Stimulated activated CD8-positive, alpha-beta memory T cell treated with anti-CD3 and anti-CD28 coated beads, Interleukin-15, amount 100 ng/mL, for 4 hours (primary cell): ENCODE results near the gene KREMEN2.
"Not testable (repeated sequence)": the region's sequence is repeated elsewhere in the genome, so short reads cannot be mapped to it uniquely, and the experiment has no call there.

Source experiments
- DNase-seq, 2 donors: peaks; one replicate each; pipeline ENCODE4 v3.0.0-alpha.2; 2020; ENCODE audit warnings: low read depth in 2 of 2

KREMEN2 gene

DNA sequence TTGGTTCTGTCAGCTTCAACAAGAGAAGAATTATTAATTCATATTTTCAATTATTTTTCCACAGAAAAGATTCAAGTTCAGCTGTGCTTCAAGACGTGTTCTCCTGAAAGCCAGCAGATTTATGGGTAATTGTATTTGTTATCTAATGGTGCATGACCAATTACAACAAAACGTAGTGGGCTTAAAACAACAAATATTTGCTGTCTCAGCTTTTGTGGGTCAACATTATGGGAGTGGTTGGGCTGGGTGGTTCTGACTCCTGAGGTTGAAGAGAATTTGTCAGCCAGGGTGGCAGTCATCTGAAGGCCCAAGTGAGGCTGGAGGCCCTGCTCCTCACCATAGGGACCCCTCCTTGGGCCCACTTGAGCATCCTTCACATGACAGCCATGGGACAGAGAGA is 24.1 kb upstream of the KREMEN2 start:
- no peak for DNase-seq

DNA sequence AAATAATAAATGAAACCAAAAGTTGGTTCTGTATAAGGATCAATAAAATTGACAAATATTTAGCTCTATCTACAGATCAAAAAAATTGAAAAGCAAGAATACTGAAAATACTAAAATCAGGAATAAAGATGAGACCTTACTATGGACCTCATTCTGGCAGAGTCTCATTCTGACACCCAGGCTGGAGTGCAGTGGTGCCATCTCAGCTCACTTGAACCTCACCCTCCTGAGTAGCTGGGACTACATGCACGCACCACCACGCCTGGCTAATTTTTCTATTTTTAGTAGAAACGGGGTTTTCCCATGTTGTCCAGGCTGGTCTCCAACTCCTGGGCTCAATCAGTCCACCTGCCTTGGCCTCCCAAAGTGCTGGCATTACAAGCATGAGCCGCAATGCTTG is 22.0 kb upstream of the KREMEN2 start:
- DNase-seq, result no peak

DNA sequence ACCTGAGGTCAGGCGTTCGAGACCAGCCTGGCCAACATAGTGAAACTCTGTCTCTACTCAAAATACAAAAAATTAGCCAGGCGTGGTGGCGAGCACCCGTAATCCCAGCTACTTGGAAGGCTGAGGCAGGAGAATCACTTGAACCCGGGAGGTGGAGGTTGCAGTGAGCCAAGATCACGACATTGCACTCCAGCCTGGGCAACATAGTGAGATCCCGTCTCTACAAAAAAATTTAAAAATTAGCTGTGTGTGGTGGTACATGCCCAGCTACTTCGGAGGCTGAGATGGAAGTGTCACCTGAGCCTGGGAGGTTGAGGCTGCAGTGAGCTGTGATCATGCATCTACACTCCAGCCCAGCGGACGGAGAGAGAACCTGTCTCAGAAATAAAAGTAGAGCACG is 20.4 kb upstream of the KREMEN2 start:
- not testable (repeated sequence) for DNase-seq

DNA sequence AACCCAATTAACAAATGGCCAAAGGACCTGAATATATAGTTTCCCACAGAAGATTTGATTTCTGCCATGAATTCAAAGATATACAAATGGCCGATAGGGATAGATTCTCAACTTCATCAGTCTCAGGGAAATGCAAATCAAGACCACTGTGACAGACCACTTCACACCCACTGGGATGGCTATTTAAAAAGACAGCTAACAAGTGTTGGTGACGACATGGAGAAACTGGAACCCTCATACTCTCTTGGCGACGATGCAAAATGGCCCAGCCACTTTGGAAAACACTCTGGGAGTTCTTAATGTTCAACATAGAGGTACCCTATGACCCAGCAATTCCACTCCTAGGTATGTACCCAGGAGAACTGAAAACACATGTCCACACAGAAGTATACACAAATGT is 17.4 kb upstream of the KREMEN2 start:
- DNase-seq, result no peak

DNA sequence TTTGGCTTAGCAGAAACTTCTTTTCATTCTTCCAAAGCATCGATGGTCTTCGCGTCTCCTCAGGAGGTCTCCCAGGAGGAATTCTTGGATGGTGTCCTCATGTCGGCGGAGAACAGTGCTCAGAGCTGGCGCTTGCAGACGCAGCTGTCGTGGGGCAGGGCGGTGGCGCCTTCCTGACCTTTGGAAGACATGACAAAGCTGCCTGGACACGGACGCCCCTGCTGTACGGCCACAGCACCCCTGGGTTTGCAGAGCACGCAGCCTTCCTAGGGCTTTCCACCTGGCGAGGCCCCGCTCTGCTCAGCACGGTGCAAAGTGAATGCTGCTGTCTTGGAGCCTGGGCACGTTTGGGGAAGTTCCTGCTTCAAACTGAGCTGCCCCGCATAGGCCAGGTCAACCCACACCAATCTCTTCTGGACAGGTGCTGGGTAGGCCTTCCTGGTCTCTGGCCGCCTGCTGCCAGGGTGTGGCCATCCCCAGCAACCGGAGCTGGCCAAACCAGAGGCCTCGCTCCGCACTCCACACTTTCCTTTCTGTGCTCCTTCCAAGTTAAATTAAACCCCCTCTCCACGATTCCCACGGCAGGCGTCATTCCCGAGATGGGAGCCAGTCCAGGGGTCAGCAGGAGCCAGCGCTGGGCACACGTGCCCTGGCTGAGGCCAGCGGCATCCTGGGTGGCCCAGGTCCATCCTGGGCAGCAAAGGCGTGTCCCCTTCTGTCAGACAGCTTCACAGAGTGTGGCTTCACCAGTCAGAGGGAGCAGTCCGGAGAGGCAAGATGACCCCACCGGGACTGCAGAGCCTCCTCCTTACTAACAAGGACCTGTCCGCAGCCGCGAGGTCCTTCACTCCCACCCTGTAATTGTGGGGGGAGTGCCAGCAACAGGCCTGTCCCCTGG is 15.0 kb upstream of the KREMEN2 start:
- DNase-seq, result no peak

DNA sequence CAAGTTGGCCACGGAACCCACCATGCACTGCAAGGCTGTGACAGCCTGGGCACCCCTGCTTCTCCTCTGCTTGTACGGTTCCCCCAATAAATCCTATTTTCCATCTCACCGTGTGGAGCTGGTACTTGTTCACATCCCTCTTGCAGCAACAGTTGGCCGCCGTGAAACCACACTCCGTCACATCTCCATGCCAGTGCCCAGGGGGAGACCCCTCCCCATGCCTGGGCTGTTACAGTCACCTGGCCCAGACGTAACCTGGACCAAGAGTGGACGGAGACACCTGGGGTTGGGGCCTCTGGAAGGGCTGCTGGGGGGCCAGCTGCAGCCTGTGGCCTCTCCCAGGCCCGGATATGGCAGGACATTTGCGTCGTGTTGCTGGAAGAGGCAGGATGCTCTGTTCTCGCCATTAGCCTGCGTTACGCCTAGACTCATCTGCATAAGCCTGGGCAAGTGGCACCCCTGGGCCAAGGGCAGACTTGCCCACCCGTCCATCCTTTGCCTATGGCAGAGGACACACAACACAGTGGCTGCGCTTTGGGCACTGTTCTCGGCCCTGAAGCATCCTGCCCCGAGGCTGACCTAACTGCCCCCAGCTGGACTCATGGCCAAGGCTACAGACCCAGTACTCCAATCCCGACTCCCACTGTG is 14.2 kb upstream of the KREMEN2 start:
- no peak for DNase-seq

DNA sequence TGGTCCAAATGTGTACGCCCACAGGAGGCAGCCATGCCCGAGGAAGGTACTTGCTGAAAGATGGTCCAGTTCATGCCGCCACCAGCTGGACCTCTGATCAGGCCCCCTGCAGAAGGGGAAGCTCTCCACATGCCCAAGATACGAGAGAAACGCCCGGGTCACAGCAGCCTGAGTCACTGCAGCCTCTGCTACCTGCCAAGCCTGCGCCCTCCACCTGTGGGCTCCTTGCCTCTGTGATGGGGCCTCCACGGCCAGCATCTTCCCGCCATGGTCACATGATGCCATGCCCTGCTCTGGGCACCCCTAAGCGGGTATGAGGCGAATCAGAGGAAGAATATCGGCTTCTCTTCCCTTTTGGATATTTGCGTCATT is 13.7 kb upstream of the KREMEN2 start:
- DNase-seq, result no peak

DNA sequence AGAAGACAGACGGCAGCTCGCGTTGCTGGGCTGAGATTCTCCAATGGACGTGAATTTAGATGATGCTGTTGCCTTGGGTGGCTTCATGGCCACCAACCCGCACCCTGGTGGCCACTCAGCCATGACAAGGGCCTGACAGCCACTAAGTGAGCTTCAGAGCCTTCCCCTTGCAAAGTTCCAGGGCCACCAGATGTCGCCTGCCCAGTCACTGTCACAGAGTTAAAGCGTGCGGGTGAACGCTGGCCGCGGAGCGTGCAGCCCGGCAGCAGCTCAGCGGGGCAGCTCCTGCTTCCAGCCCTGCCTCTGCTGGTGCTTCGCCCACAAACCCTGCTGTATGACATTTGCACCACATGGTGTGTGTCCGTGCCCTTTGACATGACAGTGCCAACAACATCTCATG is 13.3 kb upstream of the KREMEN2 start:
- no peak for DNase-seq

DNA sequence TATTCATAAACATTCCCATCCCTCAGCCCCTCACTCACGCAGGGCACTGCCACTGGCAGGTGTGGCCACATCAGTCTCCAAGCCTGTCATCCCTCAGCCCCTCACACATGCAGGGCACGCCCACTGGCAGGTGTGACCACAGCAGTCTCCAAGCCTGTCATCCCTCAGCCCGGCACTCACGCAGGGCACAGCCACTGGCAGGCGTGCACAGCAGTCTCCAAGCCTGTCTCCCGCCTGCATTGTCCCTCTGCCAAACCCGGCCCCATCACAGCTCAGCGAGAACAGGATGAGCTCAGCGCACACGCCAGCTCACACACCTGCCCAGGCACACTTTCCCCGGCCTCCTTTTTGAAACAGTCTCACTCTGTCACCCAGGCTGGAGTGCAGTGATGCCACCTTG is 11.4 kb upstream of the KREMEN2 start:
- DNase-seq, result no peak

DNA sequence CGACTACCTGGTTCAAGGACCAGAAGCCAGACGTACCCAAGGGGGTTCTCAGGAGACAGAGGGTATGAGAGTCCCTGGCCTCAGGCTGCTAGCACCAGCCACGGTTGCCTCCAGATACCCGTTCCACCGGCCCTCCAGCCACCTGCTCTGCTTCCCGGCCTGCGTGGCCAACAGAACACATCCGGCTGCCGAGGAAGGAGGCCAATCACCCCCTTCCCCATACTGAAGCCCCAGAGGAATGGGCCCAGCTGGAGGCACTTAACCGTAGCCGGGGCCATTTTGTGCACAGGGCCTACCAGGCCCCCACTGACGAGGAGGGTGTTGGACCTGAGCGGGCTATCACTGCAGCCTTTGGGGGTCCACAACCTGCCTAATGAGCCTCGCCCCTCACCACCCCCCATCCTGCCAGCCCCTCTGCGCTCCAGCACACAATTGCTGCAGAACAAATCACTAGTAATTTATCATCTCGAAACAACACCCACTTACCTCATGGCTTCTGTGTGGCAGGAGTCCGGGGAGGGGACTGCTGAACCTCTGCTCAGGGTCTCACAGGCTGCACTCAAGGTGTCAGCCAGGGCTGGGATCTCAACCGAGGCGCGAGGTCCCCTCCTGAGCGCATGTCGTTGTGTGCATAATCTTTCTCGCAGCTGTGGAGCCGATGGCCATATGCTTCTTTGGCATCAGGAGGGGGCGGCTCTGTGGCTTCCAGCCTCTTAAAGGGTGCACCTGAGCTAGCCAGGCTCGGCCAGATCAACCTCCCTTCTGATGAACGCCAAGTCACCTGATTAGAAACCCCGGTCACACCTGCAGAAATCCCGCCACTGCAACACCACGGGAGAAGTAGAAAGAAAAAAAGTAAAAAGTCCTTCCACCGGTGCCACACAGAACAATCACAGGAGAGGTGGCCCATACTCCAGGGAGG is 10.1 kb upstream of the KREMEN2 start:
- DNase-seq, result no peak

DNA sequence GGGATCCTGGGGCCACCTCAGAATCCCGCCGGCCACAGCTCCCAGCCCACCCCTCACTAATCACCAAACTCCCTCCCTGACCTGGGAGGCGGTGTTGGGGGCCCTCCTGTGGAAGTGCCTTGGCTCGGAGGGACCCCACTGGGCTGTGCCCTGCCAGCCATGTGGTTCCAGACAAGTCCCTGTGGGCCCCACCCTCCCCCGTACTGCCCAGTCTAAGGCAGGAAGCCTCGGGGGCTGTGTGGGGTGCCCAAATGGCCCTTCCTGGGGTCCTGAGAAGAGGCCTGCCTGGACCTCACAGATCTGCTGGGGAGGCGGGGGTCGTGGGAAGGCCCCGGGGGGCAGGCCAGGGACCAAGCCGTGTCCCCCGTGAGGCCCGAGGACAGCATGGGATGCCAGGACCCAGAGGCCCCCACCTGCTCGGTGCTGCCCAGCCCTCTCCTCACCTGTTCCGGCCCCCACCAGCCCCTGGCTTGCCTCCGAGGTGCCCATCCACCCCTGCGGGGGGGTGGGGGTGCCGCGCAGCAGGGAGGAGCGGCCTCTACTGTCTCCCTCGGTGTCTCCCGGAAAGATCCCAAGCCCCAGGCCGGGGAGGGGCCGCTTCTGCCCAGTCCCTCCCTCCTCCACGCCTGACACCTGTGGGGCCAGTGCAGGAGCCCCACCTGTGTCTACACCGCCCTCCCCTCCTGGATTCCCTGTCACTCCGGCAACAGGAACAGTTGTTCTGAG is 9.3 kb upstream of the KREMEN2 start:
- no peak for DNase-seq

DNA sequence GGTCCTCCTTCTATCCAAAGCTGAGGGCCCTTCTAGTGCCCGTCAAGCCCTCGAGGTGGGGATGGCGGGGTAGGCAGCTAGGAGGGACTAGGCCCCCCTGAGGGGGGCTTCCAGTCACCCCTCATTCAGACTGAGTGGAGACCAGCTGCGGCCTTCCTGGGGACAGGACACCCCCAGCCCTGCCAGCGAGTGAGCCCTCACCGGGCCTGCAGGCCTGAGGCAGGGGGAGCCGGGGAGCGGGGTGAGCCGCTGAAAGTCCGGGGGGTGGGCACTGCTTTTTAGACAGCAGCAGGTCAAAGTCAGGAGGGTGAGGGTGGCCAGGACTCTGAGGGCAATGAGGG is 8.7 kb upstream of the KREMEN2 start:
- DNase-seq, result no peak

DNA sequence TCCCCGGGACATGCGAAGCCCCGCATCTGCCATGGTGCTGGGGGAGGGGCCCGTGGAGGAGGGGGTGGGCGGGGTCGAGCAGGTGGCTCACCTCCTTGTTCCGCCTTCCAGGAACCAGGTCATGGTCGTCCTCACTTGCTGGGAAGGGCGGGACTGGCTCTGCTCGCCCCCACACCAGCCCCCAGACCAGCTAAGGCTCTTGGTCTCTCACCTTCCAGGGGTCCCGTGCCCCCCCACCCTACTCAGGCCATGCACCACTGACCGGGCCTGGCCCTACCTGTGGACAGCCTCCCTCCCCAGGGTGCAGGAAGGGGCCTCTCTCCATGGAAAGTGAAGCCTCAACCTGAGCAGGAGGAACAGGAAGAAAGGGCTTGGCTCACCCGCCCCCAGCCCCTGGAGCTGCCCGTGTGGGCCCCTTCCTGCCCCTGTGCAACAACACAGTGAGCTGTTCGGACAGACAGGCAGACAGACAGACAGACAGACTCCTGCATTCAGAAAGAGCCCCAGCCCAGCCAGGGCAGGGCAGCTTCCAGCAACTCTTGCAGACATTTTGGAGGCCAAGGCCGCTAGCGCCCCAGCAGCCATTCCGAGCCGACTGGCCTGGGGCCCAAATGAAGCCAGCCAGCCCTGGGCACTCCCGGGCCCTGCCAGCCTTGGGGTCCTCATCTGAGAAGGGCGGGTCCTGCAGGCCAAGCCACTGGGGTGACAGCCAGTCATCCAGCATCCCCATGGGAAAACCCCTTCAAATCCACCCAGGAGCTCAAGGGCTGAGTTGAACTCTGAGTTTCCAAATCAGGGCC is 8.1 kb upstream of the KREMEN2 start:
- no peak for DNase-seq

DNA sequence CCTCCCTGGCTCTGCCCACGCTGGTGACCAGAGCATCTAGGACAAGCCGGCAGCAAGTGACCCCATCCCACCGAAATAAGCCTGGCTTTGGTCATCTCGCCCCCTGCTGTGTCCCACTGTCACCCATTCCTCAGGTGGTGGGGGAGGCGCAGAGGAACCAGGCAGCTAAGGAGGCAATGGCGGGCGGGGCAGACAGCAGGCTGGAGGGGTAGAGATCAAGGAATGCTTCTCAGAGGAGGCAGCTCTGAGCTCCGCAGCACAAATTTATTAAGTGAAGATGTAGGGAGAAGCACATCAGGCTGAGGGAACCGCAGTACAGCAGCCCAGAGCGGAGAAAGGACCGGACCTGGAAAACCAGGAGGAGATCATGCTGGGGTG is 7.5 kb upstream of the KREMEN2 start:
- no peak for DNase-seq

DNA sequence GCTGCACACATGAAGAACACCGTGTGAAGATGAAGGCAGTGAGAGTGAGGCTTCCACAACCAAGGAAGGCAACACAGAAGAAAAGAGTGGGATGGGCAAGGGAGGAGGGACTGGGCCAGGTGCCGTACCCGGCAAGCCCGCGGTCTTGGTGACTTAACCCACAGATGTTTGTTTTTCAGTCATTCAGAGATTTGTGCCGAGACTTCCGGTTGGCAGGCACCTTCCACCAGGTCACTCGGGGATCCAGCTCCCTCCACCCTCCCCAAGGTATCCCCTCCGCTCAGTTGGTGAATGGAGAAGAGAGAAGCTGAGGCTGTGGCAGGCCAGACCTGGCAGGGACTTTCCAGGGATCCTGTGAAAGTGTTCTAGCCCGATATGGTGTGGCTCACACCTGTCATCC is 4.9 kb upstream of the KREMEN2 start:
- no peak for DNase-seq

DNA sequence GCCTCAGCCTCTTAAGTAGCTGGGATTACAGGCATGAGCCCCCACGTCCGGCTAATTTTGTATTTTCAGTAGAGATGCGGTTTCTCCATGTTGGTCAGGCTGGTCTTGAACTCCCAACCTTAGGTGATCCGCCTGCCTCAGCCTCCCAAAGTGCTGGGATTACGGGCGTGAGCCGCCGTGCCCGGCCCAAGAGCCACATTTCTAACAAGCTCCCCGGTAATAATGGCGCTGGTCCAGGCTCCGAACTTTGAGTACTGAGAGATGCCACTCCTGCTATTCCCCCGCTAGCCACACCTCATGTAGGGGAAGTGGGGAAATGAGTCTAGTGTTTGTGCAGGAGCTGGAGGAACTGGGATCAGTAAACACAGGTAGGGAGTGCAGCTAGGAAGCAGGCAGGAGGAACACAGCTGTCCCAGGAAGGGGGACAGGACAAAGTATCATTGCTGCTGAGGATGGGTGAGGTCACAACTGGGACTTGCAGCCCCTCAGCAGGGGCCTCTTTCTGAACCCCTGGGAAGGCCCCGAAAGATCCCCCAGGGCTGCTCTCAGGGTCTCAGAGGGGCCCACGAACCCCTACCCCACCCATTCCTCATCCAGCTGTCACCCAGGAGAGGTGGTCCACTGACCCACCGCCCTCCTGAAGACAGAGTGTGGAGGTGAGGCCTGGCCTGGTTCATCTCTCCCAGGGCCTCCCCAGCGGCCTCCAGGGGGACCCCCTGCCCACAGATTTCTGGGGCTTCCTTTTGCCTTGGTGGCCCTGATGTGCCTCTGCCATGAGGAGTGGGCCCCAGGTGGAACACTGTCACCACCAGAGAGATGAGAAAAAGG is 3.7 kb upstream of the KREMEN2 start:
- DNase-seq, result no peak

DNA sequence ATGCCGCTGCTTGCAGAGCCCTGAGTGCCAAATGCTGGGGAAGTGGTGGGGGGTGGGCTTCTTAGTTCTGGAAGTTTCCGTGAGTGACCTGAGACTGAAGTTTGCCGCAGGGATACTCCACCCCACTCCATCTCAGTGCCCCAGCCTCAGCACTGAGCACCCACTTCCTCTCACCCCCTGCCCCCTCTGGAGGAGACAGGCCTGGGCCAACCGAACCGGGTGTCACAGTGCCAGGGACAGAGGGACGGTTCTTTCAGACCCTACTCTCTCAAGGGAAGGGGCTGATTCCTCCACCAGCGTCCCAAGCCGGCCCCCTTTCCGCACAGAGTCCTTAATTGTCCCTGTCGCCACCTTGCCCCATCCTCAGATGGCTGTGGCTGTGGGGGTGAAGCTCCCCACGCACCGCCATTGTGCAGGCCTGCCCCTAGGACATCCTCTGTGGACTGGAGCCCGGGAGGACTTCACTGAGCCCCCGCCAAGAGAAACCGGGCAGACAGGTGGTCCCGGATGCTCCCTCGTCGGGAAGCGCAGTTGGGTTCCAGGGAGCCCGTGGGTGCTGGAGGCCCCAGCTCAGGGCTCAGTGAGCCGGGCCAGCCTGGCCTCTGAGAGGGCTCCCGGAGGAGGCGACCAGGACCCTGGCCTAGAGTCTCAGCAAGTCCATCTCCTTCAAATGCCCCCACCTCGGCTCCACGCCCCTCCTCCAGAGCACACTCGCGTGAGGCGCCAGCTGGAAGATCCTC is 1.6 kb upstream of the KREMEN2 start:
- DNase-seq, result no peak

DNA sequence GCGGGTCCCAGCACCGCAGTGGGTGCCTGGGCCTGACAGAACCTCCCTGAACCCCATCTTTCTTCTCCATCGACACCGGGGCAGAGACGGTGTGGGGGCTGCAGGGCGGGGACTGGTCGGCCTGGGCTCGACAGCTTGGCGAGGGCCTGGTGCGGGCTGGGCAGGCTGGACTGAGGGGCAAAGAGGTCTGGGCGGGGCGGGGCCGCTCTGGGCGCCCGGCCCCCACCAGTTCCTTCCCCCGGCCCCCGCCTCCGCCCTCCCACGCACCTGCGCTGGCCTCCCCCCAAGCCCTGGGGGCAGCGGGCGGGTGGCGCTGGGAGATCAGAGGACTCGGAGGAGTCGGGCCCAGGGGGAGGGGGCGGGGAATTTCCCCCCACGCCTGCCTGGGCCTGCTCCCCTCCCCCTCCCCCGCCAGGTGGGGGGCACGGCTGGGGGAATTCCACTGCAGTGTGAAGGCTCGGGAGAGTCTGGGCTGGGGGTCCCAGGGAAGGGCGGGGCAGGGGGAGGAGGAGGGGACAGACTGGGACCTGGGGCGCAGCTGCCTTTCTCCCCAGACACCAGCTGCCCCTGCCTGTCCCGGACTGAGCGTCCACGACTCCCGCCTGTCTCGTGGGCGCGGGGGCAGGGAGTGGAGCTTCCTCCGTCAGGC is 877 bp upstream of the KREMEN2 start:
- DNase-seq, result peak in 1 of 2 donors; percentile 43
